ENCODE results near the gene MRPS34. TPM values are rescaled to one million over a fixed set of nuclear protein-coding genes. Genes with fewer than 3 reads are reported as not detected.

Gene MRPS34
- polyA plus RNA-seq, 4 donors, result 64.2 to 87.3 (median 66.9) TPM

DNA sequence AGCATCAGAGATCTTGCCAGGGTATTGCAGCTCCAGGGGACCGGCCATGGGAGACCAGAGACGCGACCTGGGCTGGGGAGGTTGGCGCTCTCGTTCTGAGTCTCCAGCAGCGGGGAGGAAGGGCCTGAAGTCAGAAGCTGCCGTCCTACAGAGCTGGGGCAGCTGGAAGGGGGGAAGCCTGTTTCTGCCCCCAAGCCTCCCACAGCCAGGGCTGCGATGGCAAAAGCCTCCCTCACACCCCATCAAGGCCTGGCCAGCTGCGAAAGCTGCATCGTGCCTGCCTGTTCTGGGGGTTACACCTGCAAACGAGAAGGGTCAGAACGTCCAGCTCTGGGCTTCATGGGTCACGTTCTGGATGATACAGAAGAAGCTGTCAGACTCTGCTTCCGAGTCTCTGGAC lies 40.9 kb downstream of the MRPS34 start:
- DNase-seq (ENCODE audit: low read depth in 4 of 4, low spot score in 3 of 4), result no peak

- no peak for DNase-seq (ENCODE audit: low read depth in 4 of 4, low spot score in 3 of 4)
These were observed 41.3 kb downstream of the MRPS34 start for GRCh38 chr16:1731603-1732002.

DNA sequence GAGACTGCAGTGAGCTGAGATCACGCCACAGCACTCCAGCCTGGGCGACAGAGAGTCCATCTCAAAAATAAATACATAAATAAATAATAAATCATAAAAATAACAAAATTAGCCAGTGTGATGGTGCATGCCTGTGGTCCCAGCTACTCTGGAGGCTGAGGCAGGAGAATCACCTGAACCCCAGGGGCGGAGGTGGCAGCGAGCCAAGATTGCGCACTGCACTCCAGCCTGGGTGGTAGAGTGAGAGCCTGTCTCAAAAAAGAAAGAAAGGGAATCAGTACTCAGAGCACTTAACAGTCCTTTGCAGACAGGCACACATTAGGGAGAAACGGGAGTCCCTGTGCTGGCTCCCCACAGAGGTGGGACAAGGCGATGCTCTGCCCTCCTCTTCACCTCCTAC lies 41.9 kb downstream of the MRPS34 start:
- no peak for DNase-seq (ENCODE audit: low read depth in 4 of 4, low spot score in 3 of 4)

- DNase-seq (ENCODE audit: low read depth in 4 of 4, low spot score in 3 of 4), result no peak
These were observed 43.5 kb downstream of the MRPS34 start for GRCh38 chr16:1729445-1729844.

DNA sequence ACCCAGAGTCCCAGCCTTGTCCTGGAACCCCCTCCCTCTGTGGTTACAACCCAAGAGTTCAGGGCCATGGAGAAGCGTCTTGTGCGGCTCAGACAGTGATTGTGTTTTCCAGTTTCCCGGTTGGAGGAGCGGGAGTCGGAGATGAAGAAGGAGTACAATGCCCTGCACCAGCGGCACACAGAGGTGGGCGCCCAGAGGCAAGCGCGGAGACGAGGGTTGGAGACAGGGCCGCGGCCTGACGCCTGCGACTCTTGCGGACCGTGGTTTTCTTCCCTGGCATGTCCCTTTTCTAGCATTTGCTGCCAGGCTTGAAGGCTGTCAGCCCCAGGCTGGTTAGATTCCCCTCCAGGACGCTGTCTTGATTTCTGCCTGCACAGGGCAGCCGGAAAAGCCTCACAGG lies 43.9 kb downstream of the MRPS34 start:
- DNase-seq (ENCODE audit: low read depth in 4 of 4, low spot score in 3 of 4), result no peak

DNA sequence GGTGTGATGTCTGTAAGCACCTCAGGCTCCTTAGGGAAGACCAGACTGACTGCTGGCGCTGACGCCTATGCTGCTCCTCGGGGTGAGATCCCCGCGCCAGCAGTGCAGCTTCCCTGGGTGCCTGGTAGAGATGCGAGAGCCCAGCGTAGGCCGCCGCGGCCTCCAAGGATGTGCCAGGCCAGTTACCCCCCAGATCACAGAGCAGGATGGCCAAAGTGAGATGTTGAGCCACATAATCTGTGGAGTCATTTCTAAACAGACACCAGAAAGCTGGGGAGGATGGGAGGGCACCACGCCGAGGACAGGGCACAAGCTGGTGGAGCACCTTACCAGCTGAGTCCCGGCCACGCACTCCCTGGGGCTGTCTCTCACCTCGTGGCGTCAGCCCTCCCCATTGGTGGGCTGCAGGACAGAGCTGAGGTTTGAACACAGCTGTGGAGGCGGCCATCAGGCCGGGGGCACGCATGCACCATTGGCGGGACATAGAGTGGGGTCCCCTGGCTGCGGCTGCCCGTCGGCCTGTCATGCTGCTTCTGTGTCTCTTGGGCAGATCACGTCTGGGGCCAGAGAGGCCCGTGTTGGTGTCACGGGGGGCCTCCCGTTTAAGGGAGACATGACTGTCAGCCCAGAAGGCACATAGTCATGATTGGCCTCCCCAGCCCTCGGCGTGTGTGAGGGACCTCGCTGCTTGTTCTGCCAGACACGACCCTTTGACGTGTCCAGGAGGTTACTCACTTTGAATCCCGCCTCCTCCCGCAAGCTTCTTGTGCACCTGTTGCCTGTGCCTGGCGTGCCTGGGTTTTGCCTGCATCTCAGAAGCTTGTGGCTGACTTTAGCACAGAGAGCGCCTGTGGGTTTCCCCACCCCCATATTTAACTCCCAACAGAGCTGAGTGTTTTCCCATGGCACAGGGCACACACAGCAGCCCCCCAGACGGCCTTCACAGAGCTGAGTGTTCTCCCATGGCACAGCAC lies 45.0 kb downstream of the MRPS34 start:
- no peak for DNase-seq (ENCODE audit: low read depth in 4 of 4, low spot score in 3 of 4)

- no peak for DNase-seq (ENCODE audit: low read depth in 4 of 4, low spot score in 3 of 4)
These were observed 46.1 kb downstream of the MRPS34 start for GRCh38 chr16:1726661-1727502.

GRCh38 chr16:1724491-1724890 lies 48.4 kb downstream of the MRPS34 start:
- no peak for DNase-seq (ENCODE audit: low read depth in 4 of 4, low spot score in 3 of 4)

DNA sequence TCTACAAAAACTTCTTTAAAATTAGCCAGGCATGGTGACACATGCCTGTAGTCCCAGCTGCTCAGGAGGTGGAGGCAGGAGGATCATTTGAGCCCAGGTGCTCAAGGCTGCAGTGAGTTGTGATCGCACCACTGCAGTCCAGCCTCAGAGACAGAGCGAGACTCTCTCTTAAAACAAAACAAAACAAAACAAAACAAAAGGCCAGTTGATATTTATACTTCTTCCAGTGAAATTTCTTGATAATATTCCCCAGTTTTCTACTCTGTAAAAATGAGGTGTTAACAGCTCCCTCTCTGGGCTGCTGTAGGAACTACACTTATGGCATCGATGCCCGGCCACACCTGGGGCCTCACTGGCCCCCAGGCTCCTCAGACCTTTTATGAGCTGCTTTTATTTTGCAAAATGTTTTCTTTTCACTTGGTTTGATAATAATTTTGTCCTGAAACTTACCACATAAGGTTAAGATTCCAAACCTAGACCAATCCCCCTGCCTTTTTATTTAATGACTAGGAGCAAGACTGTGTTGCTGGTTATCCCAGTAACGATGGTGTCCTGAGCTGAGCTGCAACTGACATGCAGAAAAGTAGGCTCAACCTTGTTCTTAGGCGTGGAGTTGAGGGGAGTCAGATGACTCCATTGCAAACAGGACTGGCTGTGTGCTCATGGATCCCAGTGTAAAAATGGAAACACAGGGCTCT lies 49.3 kb downstream of the MRPS34 start:
- no peak for DNase-seq (ENCODE audit: low read depth in 4 of 4, low spot score in 3 of 4)

Other genes with a start within 250 kb of the MRPS34 start
- gene TMEM204, start 239.5 kb downstream of the MRPS34 start, polyA plus RNA-seq (ENCODE audit: insufficient read length in 4 of 4), result 10 to 100 TPM; 18.8 to 28.5 (median 20.6) TPM
- gene IFT140, start 161.1 kb downstream of the MRPS34 start, polyA plus RNA-seq (ENCODE audit: insufficient read length in 4 of 4), result 10 to 100 TPM; 37.3 to 43.5 (median 39.3) TPM
- gene CRAMP1, start 160.8 kb downstream of the MRPS34 start, polyA plus RNA-seq (ENCODE audit: insufficient read length in 4 of 4), result 10 to 100 TPM; 16.8 to 21.2 (median 19.0) TPM
- gene JPT2, start 94.9 kb downstream of the MRPS34 start, polyA plus RNA-seq (ENCODE audit: insufficient read length in 4 of 4), result 10 to 100 TPM; 76.4 to 95.3 (median 82.2) TPM
- gene MAPK8IP3, start 66.9 kb downstream of the MRPS34 start, polyA plus RNA-seq (ENCODE audit: insufficient read length in 4 of 4), result 10 to 100 TPM; 38.7 to 54.3 (median 49.1) TPM
- 10 to 100 TPM; 23.2 to 49.8 (median 24.3) TPM for gene NME3, start 1.6 kb downstream of the MRPS34 start, polyA plus RNA-seq (ENCODE audit: insufficient read length in 4 of 4)
- 10 to 100 TPM in 1 of 4 donors, 1 to 10 TPM in 3; 6.7 to 10.7 (median 8.6) TPM for gene EME2, start 324 bp downstream of the MRPS34 start, polyA plus RNA-seq (ENCODE audit: insufficient read length in 4 of 4)
- 10 to 100 TPM; 34.9 to 58.0 (median 38.5) TPM for gene SPSB3, start 9.4 kb upstream of the MRPS34 start, polyA plus RNA-seq (ENCODE audit: insufficient read length in 4 of 4)
- gene NUBP2, start 9.8 kb upstream of the MRPS34 start, polyA plus RNA-seq (ENCODE audit: insufficient read length in 4 of 4), result 10 to 100 TPM; 36.8 to 62.7 (median 40.5) TPM
- 1 to 10 TPM; 2.2 to 4.6 (median 2.7) TPM for gene IGFALS, start 20.6 kb upstream of the MRPS34 start, polyA plus RNA-seq (ENCODE audit: insufficient read length in 4 of 4)
- gene HAGH, start 53.7 kb upstream of the MRPS34 start, polyA plus RNA-seq (ENCODE audit: insufficient read length in 4 of 4), result 10 to 100 TPM; 34.3 to 51.3 (median 37.5) TPM
- gene FAHD1, start 54.1 kb upstream of the MRPS34 start, polyA plus RNA-seq (ENCODE audit: insufficient read length in 4 of 4), result 10 to 100 TPM; 35.4 to 52.7 (median 43.9) TPM
- 1 to 10 TPM in 2 of 4 donors, under 1 TPM in 2; 0.37 to 1.7 (median 1.2) TPM for gene MEIOB, start 99.0 kb upstream of the MRPS34 start, polyA plus RNA-seq (ENCODE audit: insufficient read length in 4 of 4)
- gene HS3ST6, start 145.3 kb upstream of the MRPS34 start, polyA plus RNA-seq (ENCODE audit: insufficient read length in 4 of 4), result under 1 TPM; 0.14 to 0.88 (median 0.32) TPM
- 10 to 100 TPM; 62.5 to 86.2 (median 67.2) TPM for gene MSRB1, start 170.1 kb upstream of the MRPS34 start, polyA plus RNA-seq (ENCODE audit: insufficient read length in 4 of 4)
- under 1 TPM; 0.18 to 0.31 (median 0.21) TPM for gene RPL3L, start 181.6 kb upstream of the MRPS34 start, polyA plus RNA-seq (ENCODE audit: insufficient read length in 4 of 4)
- gene NDUFB10, start 186.4 kb upstream of the MRPS34 start, polyA plus RNA-seq (ENCODE audit: insufficient read length in 4 of 4), result 100 to 1,000 TPM; 125 to 156 (median 130) TPM
- gene RPS2, start 191.7 kb upstream of the MRPS34 start, polyA plus RNA-seq (ENCODE audit: insufficient read length in 4 of 4), result 1,000 to 10,000 TPM; 1,839 to 2,451 (median 2,117) TPM
- not detected for gene RNF151, start 193.7 kb upstream of the MRPS34 start, polyA plus RNA-seq (ENCODE audit: insufficient read length in 4 of 4)
- gene TBL3, start 198.9 kb upstream of the MRPS34 start, polyA plus RNA-seq (ENCODE audit: insufficient read length in 4 of 4), result 10 to 100 TPM; 26.0 to 47.2 (median 35.0) TPM
- under 1 TPM; 0.52 to 0.97 (median 0.65) TPM for gene NOXO1, start 208.3 kb upstream of the MRPS34 start, polyA plus RNA-seq (ENCODE audit: insufficient read length in 4 of 4)
- gene GFER, start 211.1 kb upstream of the MRPS34 start, polyA plus RNA-seq (ENCODE audit: insufficient read length in 4 of 4), result 10 to 100 TPM; 24.2 to 36.0 (median 27.1) TPM
- 1 to 10 TPM; 1.2 to 2.6 (median 2.3) TPM for gene SYNGR3, start 216.8 kb upstream of the MRPS34 start, polyA plus RNA-seq (ENCODE audit: insufficient read length in 4 of 4)
- 10 to 100 TPM; 17.6 to 27.5 (median 18.1) TPM for gene ZNF598, start 236.7 kb upstream of the MRPS34 start, polyA plus RNA-seq (ENCODE audit: insufficient read length in 4 of 4)
- 10 to 100 TPM in 1 of 4 donors, 1 to 10 TPM in 3; 3.8 to 10.3 (median 5.5) TPM for gene NPW, start 246.7 kb upstream of the MRPS34 start, polyA plus RNA-seq (ENCODE audit: insufficient read length in 4 of 4)